Activated CD4-positive, alpha-beta T cell treated with anti-CD3 and anti-CD28 coated beads, Interleukin-10, Interleukin-2, amounts not matched to agents 100 ng/mL and 50 ng/mL, durations not matched to agents 16 hours and 8 hours (primary cell): ENCODE data around the gene CDKAL1.

ENCODE experiments used
- DNase-seq: peaks from one replicate; pipeline ENCODE4 v3.0.0-alpha.2; 2020

CDKAL1 gene

DNA sequence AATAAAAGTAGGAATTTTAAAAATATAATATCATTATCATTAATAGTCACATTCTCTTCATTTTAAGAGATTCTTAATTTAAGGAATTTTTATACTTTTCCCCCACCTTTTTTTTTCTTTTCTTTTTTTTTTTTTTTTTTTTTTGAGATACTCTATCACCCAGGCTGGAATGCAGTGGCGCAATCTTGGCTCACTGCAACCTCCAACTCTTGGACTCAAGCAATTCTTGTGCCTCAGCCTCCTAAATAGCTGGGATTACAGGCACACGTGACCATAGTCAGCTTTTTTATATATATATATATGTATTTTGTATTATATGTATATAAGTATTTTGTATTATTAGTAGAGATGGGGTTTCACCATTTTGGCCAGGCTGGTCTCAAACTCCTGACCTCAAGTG is 457.7 kb downstream of the CDKAL1 start:
- DNase-seq, result no peak

DNA sequence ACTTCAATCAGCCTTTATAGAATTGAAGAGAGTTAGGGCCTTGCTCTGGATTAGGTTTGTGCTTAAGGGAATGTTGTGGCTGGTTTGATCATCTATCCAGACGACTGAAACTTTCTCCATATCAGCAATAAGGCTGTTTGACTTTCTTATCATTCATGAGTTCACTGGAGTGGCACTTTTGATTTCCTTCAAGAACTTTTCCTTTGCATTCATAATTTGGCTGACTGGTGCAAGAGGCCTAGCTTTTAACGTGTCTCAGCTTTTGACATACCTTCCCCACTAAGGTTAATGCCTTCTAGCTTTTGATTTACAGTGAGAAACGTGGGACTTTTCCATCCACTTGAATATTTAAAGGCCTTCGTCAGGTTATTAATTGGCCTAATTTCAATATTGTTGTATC is 461.8 kb downstream of the CDKAL1 start:
- no peak for DNase-seq

DNA sequence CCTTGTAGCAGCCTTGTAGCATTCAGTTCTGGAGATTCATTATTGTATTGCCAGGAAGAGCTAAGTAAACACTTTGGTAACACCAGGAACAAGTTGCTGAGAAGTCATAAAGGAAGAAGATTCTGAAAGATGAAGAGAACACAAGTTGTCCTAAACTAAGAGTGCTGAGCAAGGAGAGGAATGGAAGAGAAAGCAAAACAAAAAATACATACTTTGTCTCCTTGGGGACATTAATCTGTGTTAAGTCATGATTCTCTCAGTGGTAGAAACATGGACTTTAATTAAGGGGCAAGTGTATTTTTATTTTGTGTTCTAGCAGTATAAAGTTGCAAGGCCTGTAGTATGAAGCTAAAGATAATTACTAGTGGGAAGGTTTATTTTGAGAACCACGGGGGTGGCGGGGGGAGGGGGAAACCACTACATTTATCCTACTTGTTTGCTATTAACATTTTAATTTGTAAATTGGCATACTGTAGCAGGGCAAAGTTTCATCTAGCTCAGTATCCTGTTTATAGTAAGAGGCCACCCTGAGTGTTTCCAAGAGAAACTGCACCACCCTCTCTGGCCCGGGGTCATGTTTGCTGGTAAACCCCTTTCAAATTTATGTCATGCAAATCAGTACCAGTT is 463.0 kb downstream of the CDKAL1 start:
- DNase-seq, result no peak

DNA sequence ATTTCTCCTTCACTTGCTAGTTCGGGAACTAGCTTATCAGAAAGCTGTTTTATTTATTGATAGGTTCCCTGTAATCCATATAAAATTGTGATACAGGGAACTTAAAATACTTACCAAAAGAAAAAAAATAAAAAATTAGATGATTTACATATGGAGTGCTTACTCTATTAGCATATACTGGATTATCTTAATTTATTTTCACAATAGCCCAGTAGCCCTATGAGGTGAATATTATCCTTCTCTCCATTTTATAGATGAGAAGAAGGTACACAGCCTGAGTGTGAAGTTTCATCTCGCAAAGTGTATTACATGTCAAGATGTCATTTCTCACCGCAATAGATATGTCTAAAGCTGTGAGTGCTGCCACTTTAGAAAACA is 463.5 kb downstream of the CDKAL1 start:
- no peak for DNase-seq

DNA sequence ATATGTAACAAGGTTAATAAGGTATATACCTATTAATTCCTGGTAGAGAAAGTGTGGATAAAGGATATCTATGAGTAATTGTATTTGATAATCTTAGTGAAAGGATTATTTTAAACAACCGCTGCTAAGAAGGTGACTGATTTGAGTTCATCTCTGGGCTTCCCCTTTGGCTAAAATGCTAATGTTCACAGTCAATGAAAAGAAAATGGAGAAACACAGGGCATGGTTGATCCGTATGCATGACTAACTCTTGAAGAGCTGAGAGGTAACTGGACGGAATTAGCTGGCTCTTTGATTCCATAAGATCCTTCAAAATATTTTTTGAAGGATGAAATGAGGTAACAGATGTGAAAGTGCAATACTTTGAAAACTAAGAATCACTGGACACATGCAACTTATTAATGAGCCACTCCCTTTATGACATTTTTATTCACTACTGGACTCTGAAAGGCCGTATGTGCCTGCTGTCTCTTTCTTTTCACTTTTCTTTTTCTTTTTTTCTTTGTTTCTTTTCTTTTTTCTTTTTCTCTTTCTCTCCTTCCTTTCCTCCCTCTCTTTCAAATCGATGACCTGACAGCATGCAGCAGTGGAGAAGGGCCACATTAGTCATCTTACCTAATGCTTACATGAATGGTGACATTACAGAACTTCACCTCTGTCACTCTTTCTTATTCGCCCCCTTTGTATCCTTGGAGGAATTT is 464.6 kb downstream of the CDKAL1 start:
- no peak for DNase-seq

DNA sequence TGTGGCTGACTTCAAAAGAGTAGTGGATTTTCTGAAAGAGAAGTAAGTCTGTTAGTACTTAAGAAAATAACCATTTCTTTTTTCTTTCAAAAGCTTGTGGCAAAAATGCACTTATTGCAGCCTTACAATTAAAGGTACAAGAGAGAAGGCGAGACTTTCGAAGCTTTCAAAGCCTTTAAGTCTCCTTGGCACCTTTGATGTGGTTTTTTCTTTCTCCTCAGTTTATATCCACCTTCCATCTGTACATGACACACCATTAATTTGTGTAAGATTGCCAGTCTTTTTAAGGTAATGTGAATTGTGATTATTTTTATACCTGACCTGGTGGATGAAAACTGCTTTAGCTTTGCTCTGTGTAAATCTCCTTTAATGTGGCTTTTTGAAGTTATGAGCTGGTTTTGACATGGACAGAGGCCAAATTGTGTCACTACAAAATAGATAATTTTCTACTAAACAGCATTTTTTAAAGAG is 466.1 kb downstream of the CDKAL1 start:
- DNase-seq, result no peak

DNA sequence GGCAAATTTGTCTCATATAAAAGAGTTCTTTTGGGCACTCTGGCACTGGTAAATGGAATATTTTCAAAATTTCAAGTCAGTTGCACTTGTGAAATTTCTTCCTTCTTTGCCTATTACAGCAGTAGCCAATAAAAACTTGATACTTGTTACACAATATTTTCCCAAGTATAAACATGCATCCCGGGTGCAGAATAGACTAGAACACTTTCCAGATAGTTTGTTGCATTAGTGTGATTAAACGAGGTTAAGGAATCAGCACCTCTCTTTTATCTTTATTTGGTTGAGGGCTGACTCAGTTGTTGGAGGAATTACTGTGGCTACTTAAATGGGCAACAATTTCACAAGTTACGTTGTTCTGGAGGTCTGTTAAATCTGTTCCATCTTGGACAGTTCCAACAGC is 467.5 kb downstream of the CDKAL1 start:
- DNase-seq, result no peak

DNA sequence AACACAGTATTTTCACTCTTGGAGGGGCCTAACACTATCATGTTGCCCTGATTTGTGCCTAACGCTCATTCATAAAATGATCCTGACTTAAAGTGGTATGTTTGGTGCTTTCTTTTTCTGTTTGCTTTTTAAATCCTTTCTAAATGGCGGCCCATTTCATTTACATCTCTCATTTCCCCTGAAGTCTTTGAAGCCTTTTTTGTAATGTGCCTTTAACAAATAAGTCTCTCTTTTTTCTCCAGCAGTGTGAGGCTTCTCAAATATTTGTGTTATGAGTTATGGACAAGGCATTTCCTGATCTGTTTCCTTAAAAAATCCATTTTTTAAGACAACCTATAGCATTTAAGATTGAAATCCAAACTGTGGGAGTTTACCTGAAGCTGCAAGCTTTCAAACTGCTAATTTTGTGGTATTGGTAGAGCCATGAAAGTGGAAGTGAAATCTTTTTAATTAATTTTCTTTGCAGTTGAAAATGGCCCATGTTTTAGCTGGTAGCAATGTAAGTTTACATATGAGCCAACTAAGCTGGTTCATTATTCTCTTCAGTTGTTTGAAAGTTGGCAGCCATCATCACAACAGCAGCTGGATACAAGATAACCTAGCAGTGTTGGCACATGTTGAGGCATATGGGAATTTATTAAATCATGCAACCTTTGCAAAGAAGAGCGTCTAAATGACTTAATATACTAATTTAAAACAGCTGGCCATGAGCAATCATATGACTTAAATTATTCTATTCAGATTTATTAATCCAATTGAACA is 469.7 kb downstream of the CDKAL1 start:
- DNase-seq, result no peak

DNA sequence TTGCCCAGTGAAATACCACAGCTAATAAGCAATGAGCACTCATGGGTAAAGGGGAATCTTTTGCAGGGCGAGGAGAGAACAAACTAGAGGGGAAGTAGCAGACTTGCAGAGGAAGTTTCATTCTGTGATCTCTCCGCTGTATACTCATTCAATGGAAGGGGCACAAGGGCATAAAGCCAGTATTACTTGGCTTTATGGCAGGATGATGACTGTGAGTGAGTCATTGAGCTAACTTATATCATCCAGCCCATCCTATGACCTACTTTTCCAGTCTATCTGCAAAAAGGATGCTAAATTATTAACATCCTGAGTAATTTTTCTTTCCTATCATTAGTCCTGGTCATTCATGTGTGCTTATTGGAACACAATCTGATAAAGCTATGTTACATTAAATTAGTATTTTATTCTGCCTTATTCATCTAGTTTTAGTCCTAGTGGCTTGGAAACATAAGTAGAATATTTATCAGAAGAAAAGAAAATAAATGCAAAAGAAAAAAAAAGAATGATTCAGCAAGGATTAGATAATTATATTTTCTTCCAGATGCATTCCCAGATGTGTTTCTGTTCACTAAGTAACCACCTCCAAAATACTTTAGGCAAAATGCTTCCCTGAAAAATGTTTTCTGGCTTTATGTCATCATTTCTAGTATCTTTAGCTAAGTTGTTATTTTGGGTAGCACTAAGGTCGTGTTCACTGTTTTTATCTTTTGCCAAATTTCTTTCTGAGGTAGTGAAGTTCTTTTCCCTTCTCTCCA is 471.7 kb downstream of the CDKAL1 start:
- DNase-seq, result no peak

DNA sequence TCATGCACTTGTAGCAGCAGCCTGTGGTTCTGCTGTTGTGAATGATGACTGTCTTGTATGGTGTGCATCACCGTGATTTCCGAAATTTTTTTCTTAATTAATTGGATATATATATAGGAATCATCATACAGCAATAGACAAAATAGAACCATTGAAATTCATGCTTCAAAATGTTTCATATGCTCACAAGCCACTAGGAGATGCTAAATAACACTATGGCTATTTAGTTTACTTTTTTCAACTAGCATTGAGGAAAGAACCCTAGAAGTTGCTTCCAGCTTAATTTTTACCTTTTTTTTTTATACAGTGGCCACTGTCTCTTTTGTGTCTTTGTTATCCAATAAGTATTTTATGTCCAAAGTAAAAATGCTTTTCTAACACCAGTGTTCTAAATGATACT is 485.4 kb downstream of the CDKAL1 start:
- DNase-seq, result no peak

DNA sequence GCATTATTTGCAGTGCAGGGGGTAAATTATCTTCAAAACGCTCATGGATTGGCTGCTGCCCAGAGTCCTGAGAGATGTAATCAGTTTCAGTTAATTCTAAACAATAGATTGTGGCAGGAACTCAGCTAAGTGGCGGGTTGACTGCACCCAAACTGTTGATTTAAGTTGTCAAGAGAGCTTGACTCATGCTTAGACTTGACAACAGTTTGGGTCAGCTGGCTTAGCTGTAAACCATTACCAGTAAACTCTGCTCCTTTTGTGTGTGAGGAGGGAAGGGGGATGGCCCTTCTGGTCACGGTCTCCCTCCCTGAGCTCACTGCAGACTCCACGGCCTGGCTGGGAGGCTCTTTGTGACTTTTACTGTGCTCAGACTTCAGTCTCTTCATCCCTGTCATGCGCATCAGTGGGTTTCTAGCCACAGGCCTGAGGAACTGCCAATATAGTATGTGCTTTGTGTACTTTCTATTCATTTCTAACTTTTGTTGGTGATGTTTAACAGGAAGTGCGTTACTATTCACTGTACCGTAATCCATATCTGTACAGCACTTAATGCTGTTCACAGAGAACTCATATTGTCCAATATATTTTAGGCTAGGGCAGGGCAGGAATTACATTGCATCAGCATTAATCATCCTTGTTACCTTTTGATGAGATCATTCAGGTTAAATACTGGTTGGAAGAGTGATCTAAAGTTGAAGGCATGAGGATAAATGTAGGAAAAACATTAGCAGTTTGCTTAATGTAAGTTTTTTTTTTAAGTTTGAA is 488.3 kb downstream of the CDKAL1 start:
- DNase-seq, result no peak

DNA sequence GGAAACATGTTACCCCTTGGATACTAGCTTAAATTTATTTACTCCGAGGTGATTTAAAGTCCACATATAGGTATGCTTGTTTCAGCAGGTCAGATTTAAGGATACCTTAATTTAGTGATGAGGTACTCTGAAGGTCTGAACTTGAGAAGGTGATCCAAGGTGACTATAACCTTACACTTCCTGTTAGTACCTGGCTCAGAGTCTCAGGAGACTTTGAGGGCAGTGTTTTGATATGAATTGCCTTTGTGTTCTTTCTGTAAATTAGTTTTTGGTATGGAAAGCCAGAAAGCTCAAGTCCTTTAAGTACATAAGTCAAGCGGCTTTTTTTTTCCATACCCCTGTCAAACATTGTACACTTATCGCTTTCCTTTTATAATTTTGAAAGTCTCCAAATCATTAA is 489.0 kb downstream of the CDKAL1 start:
- DNase-seq, result no peak

DNA sequence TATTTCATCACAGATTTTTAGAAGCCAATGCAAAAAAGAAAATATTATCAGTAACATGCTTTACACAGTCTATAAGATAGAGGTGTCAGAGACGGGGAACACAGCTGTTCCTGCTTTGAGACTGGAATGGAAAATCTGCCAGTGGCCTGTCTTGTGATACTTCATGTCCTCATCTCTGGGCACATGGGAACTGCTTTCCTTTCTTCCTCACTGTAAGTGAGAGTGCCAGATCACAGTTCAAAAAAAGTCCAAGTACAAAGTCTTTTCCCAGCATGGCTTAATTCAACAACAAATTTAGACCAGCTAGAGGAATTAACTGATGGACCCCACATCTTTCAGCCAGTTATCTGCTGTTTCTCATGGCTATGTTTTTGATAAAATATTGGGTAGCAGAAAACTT is 490.4 kb downstream of the CDKAL1 start:
- DNase-seq, result no peak

DNA sequence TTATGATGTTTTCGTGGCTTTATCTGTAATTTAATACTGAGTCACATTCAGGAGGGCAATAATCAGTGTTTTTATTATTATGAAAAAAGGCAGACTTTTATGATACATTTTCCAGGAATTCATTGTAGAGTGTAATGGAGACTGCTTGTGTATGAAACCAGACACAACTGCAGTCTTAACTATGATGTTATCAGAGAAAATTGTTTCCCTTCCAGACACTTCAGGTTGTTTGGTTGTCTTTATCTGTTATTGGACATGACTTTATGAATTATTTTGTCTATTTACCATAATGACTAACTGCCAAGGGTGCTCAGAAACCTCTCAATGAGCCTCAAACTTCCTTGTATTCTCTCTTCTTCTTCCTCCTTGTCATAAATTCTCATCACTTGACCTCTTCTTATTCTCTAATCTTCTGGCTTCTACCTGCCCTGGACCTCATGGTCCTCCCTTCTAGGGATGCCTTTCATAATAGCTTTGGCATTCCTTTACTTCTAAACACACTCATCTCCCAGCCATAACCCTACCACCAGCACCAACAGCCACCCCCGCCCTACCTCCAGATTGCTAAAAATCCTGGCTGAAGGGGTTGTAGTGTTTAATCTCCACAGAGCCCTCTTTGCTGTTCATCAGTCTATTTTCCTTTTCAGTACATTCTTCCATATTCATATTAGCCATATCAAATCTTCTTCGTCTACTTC is 492.5 kb downstream of the CDKAL1 start:
- no peak for DNase-seq

DNA sequence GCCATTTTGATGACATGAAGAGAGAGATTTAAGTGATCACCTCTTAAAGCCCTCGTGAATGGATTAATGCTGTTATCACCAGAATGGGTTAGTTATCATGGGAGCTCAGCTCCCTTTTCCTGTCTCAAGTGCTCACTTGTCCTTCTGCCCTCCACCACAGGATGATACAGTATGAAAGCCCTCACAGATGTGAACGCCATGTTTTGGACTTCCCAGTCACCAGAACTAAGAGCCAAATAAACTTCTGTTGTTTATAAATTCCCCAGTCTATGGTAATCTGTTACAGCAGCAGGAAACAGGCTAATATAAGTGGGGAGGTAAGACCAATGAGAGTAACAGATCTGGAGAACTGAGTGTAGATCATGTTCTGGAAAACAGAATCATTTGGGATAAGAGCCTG is 493.2 kb downstream of the CDKAL1 start:
- DNase-seq, result no peak

DNA sequence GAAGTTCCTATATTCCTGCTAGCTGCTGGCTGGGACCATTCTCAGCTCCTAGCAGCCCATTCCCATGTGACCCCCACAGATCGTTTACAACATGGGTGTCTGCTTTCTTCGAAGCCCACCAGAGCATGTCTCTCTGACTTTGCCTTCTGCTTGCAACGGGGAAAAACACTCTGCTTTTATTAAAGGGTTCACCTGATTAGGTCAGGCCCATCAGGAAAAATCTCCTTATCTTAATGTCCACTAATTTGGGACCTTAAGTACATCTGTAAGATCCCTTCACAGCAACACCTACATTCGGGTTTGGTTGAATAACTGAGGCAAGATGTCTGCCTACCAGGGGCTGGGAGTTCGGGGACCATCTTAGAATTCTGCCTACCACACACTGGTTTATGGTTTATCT is 496.9 kb downstream of the CDKAL1 start:
- no peak for DNase-seq

DNA sequence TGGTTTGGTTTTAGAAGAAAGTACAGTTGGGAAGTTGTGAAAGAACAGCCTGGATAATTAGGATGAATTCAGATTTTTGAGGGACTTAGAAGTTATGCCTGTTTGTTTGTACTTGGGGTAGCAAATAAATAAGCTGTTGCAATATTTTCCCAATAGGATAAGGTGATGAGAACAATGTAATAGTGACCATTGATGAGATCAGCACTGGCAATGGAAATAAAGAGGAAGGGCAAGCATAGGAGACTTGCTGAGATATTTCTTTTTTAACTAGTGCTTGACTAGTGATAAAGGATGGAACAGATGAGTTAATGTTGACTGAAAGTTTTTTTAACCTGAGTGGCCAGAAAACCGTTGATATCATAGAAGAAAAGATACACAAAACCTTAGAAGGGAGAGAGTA is 498.8 kb downstream of the CDKAL1 start:
- no peak for DNase-seq

DNA sequence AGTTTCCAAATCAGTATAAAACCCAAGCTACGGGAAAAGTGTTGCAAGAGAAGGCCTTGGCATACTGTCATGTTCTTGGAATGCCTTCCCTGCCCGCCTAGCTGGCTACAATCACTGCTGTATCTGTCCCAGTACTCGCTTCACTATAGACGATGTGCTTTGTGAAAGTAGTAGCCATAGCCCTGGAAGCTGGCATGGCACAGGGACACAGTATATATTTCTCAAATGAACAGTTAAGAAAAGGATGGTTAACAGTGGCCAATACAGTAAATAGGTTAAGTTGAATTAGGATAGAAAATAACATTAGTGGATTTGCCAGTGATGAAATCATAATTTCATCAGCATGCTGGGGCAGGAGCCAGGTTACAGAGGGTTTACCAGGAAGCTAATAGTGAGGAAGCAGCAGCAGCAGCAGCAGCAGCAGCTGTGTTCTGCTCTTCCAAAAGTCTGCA is 499.3 kb downstream of the CDKAL1 start:
- no peak for DNase-seq

DNA sequence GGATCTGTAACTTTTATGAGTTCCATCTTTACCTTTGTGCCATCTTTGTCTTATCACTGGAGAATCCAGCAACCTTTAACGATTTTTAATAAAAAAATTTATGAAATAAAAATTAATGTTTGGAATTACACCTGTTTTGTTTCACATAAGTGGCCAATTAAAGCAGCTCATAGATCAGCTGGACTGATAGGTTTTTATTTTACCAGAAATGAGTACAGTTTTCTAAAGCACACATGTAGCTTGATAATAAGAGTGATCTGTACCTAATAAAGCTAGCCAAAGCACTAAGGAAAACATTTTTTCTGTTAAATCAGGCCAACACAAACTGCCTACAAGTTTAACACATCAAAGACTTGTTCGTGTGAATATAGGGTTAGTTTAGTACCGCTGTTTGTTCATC is 500.1 kb downstream of the CDKAL1 start:
- DNase-seq, result no peak

DNA sequence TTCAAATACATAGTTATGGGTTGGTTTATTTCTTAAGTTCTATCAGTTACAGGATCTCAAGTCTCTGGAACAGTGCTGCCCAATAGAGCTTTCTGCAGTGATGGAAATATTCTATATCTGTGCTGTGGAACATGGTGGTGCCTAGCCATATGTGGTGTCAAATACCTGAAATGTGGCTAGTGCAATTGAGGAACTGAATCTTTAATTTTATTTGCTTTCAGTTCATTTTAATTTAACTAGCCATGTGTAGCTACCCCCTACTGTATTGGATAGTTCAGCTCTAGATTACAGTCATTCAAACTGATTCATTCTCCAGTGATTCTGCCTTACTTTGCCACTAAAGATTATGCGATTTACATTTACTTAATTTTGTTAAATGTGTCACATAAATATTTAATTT is 503.2 kb downstream of the CDKAL1 start:
- DNase-seq, result no peak

DNA sequence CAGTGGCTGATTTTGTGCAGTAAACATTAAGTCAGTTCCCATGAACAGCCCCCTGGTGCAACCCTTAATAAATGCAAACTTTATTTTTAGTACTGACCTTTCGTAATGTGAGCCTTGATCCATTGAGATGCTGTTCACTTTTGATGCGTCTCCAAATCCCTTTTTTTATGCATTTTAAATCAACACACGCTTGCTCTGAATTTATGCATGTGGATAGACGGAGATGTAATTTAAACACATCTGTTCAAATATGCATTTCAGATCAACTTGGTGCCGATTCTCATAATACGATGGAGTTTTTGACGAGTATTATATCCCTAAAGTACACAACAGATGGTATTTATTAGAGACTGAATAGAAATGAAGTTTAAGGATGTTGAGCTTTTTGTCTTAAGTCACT is 505.7 kb downstream of the CDKAL1 start:
- DNase-seq, result no peak

DNA sequence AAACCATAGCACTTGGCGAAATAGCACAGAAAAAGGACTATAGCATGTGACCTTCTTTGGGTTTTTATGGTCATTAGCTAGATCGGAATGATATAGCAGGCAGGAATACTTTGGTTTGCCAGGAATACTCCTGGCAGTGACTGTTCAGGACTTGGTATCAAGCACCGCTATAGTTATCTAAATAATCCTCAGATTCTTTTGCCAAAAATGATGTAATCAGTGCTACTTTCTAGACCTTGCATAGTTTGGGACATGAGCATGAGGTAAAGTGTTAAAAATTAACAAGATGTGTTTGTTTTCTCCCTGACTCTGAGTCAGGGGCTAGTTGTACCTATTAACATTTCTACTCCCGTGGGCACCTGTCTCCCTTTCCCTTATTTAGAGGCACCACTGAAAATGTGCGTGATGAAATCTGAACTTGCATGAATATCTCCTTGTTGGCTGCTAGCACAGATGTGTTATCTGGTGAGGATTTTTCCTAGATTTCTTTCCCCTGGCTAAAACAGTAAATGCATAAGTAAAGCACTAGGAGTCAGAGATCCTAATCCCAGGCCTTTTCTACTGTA is 511.0 kb downstream of the CDKAL1 start:
- DNase-seq, result no peak
